Measurements from ENCODE around the gene TMPRSS4. TPM values are rescaled to one million over a fixed set of nuclear protein-coding genes. Genes with fewer than 3 reads are reported as not detected.

TMPRSS4 gene
- total RNA-seq, 2 experiments from 2014 or later: not detected

DNA sequence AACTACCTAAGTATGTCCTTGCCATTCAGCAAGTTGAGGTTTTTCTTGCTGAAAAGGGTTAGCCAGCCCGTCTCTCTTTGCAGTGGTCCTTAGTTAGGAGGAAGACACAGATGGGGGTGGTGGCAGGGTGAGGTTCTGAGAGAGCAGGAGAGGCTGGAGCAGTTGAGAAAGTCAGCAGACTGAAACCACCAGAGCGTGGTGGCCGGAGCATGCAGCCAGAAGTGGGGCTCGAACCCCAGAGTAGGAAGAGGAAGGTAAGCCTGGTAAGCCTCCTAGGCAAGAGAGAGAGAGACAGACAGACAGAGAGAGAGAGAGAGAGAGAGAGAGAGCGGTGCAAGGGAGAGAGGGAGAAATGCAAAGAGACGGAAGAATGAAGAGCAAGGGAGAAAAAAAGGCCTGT is 84.9 kb downstream of the TMPRSS4 start:
- Mint-ChIP-seq H3K27me3 (peaks cover 49% of the 10 kb centered on the region), H3K4me3 (no peak overlapping the region), H3K36me3 (ENCODE audit: low read depth) (no peaks in the 10 kb centered on the region), H3K9me3 (no peaks in the 10 kb centered on the region), H3K27ac (no peak overlapping the region), H3K4me1 (ENCODE audit: low read depth) (peaks cover 5% of the 10 kb centered on the region)
- POLR2A ChIA-PET: no interaction called here
- peaks cover 2% of the 10 kb centered on the region for H3K4me1 ChIP-seq (ENCODE audit: insufficient read depth, low read length)
- CTCF ChIA-PET: no interaction called here
- TF ChIP-seq, protein P1, sequence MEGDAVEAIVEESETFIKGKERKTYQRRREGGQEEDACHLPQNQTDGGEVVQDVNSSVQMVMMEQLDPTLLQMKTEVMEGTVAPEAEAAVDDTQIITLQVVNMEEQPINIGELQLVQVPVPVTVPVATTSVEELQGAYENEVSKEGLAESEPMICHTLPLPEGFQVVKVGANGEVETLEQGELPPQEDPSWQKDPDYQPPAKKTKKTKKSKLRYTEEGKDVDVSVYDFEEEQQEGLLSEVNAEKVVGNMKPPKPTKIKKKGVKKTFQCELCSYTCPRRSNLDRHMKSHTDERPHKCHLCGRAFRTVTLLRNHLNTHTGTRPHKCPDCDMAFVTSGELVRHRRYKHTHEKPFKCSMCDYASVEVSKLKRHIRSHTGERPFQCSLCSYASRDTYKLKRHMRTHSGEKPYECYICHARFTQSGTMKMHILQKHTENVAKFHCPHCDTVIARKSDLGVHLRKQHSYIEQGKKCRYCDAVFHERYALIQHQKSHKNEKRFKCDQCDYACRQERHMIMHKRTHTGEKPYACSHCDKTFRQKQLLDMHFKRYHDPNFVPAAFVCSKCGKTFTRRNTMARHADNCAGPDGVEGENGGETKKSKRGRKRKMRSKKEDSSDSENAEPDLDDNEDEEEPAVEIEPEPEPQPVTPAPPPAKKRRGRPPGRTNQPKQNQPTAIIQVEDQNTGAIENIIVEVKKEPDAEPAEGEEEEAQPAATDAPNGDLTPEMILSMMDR (IDR thresholded peaks at IDR 0.05): no peak
- H3K36me3 ChIP-seq (ENCODE audit: insufficient read depth, low read length): no peaks in the 10 kb centered on the region
- H3K9me3 ChIP-seq (ENCODE audit: control insufficient read depth in 1 of 2, insufficient read depth in 1 of 2, low read length in 2 of 2): no peaks in the 10 kb centered on the region
- peaks cover 21 to 27% of the 10 kb centered on the region in 2 experiments for H3K27me3 ChIP-seq (ENCODE audit: control insufficient read depth in 1 of 2, insufficient read depth in 2 of 2, low read length in 2 of 2)
- DNase-seq (no peak), ATAC-seq (ENCODE audit: poor library complexity) (no peak)
- intact Hi-C loops (cut with DNase I, micrococcal nuclease): no loop called here
- no peak overlapping the region for H3K27ac ChIP-seq (ENCODE audit: low read depth in 1 of 2, low read length in 2 of 2)
- H3K4me3 ChIP-seq (ENCODE audit: low read length): no peak overlapping the region

DNA sequence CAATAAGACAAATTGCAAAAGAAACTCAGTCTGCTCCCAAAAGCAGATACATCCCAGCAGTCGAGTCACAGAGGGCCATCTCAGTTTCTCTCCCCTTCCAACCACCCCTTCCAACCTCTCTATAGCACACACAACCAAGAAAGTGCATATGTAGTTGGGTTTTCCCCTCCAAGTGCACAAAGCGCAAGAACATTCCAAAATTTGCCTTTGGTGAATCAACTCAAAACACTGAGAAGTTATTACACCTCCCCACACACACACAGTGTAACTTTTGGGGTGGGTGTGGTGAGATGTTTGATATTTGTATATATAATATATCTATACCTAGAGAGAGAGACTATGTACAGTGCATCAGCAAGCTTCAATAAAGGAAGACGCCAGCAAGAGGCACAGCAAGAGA is 86.0 kb downstream of the TMPRSS4 start:
- Mint-ChIP-seq H3K27me3 (peaks cover 39% of the 10 kb centered on the region), H3K9me3 (no peaks in the 10 kb centered on the region), H3K4me3 (no peak overlapping the region), H3K4me1 (ENCODE audit: low read depth) (no peaks in the 10 kb centered on the region), H3K36me3 (ENCODE audit: low read depth) (no peaks in the 10 kb centered on the region), H3K27ac (no peak overlapping the region)
- ATAC-seq (ENCODE audit: poor library complexity): no peak
- Histone ChIP-seq H3K9me3 (ENCODE audit: control insufficient read depth in 1 of 2, insufficient read depth in 1 of 2, low read length in 2 of 2) (no peaks in the 10 kb centered on the region), H3K36me3 (ENCODE audit: insufficient read depth, low read length) (no peaks in the 10 kb centered on the region), H3K27ac (ENCODE audit: low read depth in 1 of 2, low read length in 2 of 2) (no peak overlapping the region), H3K4me1 (ENCODE audit: insufficient read depth, low read length) (no peaks in the 10 kb centered on the region), H3K4me3 (ENCODE audit: low read length) (no peak overlapping the region), H3K27me3 (ENCODE audit: control insufficient read depth in 1 of 2, insufficient read depth in 2 of 2, low read length in 2 of 2) (peaks cover 10 to 16% of the 10 kb centered on the region in 2 experiments)
- POLR2A ChIA-PET: no interaction called here
- CTCF ChIA-PET: no interaction called here
- DNase-seq: no peak
- intact Hi-C loops (cut with DNase I, micrococcal nuclease): no loop called here
- TF ChIP-seq, protein P1 (IDR thresholded peaks at IDR 0.05): no peak

DNA sequence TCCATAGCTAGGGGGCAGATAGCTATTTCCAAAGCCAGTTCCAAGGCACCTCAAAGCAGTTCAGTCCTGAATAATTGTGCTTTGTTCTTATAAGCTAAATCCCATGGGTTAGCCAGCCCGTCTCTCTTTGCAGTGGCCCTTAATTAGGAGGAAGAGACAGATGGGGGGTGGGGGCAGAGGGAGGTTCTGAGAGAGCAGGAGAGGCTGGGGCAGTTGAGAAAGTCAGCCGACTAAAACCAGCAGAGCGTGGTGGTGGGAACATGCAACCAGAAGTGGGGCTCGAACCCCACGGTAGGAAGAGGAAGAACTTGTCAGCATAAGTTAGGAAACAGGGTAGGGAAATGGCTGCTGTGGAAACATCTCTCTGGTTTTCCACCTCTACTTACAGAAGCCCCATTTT is 86.6 kb downstream of the TMPRSS4 start:
- TF ChIP-seq, protein P1 (IDR thresholded peaks at IDR 0.05): no peak
- Mint-ChIP-seq H3K27me3 (peaks cover 32% of the 10 kb centered on the region), H3K9me3 (no peaks in the 10 kb centered on the region), H3K4me3 (no peak overlapping the region), H3K4me1 (ENCODE audit: low read depth) (no peaks in the 10 kb centered on the region), H3K36me3 (ENCODE audit: low read depth) (no peaks in the 10 kb centered on the region), H3K27ac (no peak overlapping the region)
- Histone ChIP-seq H3K27ac (ENCODE audit: low read depth in 1 of 2, low read length in 2 of 2) (no peak overlapping the region), H3K9me3 (ENCODE audit: control insufficient read depth in 1 of 2, insufficient read depth in 1 of 2, low read length in 2 of 2) (no peaks in the 10 kb centered on the region), H3K36me3 (ENCODE audit: insufficient read depth, low read length) (no peaks in the 10 kb centered on the region), H3K27me3 (ENCODE audit: control insufficient read depth in 1 of 2, insufficient read depth in 2 of 2, low read length in 2 of 2) (peaks cover 7 to 10% of the 10 kb centered on the region in 2 experiments), H3K4me3 (ENCODE audit: low read length) (no peak overlapping the region), H3K4me1 (ENCODE audit: insufficient read depth, low read length) (no peaks in the 10 kb centered on the region)
- ATAC-seq (ENCODE audit: poor library complexity) (no peak), DNase-seq (no peak)
- ChIA-PET POLR2A (no interaction called here), CTCF (no interaction called here)
- intact Hi-C loops (cut with DNase I, micrococcal nuclease): no loop called here

All from CD4-positive, alpha-beta T cell (primary cell).